Peyer's patch (tissue), 4 donors: ENCODE results near the gene SLC4A3.

Source experiments
- CTCF ChIP-seq, 6 experiments: fragments of 450-650 bp in 4 of 6; fragments of 200-600 bp in 2 of 6; sonication (generic) in 1 of 6; IDR thresholded peaks; one replicate each; pipeline ENCODE4 v1.5.1; 2017 to 2019; ENCODE audit warnings: antibody characterized with exemption in 6 of 6, mild to moderate bottlenecking in 3 of 6, moderate library complexity in 1 of 6
- POLR2A ChIP-seq, 2 donors: fragments of 450-650 bp; IDR thresholded peaks; one replicate each; pipeline ENCODE4 v1.5.1; 2017; ENCODE audit warnings: antibody characterized with exemption in 2 of 2, mild to moderate bottlenecking in 2 of 2, moderate library complexity in 2 of 2

DNA sequence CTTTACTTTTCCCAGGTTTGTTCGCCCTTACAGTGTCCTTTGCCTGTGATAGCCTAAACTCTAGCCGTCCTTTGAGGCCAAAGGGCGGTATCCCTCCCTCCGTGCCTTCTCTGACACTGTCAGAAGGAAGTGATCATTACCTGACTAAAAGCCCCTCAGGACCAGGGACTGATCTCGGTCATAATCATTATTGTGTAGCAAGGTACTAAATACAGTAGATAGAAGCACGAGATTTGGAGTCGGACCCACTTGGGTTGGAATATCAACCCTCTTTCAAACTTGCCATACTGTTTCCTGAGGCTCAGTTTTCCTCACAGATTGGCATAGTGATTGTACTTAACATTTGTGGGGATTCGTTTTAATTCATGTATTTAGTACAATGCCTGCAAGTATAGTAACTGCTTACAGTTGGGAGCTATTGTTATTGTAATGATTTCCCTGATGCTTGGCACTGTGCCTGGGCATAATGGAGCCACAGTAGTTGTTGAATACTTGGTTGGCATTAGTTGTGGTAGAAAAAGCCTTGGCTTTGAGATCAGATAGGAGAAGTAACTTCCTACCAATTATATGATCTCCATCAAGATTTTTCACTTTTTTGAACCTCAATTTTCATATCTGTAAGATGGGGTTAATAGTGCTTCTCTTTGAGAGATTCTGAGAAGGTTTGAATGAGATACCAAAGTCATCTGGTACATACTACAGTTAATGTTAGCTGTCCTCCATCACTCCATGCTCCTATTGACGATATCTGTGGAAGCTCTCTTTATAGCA, 28.9 kb upstream of the SLC4A3 start:
- no peak for TF ChIP-seq CTCF (IDR thresholded peaks at IDR 0.05)
- no peak for TF ChIP-seq POLR2A (IDR thresholded peaks at IDR 0.05)
